HG03558 (cell line): Measurements from ENCODE around the gene ANTKMT.

Experiments
- ATAC-seq: cut with Tn5 transposase; IDR thresholded peaks from one replicate; pipeline ENCODE4 v1.9.1; 2021; ENCODE audit warnings: moderate number of reproducible peaks; ENCODE audit not compliant: unreplicated experiment; ENCODE audit errors: extremely low read depth

ANTKMT gene

GRCh38 chr16:760545-761343 lies 39.8 kb downstream of the ANTKMT start, which contains the start of gene MSLN:
TSS of gene MSLN (plus strand) at chr16:760734. CDS start at chr16:762681, 1,947 bp downstream.
- no peak for ATAC-seq

- ATAC-seq, result no peak
Measured at GRCh38 chr16:761625-762513, 40.9 kb downstream of the ANTKMT start.

DNA sequence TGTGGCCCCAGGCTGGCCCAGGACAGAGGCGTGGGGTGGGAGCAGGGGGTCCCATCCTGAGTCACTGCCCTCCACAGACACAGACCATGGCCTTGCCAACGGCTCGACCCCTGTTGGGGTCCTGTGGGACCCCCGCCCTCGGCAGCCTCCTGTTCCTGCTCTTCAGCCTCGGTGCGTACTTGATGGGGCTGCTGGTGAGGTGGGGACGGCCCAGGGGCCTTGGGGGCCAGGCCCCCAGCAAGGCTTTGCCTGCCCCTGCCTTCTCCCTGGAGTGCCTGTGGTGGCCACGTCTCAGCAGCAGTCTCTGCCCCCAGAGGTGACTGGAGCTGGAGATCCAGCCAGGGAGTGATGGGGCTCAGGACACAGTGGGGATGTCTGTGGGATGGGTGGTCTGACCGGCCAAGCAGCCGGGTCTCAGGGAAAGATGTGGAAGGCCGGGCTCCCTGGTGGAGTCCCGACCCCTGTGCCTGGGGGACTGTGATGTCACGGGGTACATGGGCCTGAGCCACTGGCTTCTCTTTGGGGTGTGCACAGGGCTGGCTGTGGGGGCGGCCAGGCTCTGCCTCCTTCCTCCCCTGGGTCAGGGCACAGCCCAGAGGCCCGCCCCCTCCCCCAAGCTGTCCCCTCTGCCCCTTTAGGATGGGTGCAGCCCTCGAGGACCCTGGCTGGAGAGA lies 41.8 kb downstream of the ANTKMT start:
- ATAC-seq, result no peak

- no peak for ATAC-seq
Measured at GRCh38 chr16:763369-764183, 42.6 kb downstream of the ANTKMT start.

GRCh38 chr16:764184-764750 lies 43.3 kb downstream of the ANTKMT start:
- ATAC-seq, result no peak

DNA sequence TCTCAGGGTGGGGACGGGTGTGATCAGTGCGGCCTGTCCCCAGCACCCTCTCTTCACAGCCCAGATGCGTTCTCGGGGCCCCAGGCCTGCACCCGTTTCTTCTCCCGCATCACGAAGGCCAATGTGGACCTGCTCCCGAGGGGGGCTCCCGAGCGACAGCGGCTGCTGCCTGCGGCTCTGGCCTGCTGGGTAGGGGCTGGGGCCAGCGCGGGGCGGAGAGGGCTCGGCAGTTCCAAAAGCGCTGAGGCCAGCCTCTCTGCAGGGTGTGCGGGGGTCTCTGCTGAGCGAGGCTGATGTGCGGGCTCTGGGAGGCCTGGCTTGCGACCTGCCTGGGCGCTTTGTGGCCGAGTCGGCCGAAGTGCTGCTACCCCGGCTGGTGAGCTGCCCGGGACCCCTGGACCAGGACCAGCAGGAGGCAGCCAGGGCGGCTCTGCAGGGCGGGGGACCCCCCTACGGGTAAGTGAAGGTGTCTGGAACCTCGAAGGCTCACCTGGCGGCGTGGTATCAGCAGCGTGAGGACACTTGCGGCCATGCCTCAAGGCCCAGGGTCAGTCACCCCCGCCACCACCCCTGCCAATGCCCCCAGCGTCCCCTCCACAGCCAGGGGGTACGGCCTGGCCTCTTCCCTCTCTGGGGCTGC lies 44.0 kb downstream of the ANTKMT start:
- ATAC-seq, result no peak

DNA sequence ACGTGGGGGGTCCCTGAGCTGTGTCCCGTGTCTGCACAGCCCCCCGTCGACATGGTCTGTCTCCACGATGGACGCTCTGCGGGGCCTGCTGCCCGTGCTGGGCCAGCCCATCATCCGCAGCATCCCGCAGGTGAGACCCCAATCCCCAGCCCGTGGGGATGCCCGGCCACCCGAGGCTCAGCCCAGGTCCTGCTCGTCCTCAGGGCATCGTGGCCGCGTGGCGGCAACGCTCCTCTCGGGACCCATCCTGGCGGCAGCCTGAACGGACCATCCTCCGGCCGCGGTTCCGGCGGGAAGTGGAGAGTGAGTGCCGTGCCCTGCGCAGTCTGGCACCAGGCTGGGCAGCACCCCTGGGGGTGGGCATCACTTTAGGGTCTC lies 44.5 kb downstream of the ANTKMT start:
- ATAC-seq, result no peak

DNA sequence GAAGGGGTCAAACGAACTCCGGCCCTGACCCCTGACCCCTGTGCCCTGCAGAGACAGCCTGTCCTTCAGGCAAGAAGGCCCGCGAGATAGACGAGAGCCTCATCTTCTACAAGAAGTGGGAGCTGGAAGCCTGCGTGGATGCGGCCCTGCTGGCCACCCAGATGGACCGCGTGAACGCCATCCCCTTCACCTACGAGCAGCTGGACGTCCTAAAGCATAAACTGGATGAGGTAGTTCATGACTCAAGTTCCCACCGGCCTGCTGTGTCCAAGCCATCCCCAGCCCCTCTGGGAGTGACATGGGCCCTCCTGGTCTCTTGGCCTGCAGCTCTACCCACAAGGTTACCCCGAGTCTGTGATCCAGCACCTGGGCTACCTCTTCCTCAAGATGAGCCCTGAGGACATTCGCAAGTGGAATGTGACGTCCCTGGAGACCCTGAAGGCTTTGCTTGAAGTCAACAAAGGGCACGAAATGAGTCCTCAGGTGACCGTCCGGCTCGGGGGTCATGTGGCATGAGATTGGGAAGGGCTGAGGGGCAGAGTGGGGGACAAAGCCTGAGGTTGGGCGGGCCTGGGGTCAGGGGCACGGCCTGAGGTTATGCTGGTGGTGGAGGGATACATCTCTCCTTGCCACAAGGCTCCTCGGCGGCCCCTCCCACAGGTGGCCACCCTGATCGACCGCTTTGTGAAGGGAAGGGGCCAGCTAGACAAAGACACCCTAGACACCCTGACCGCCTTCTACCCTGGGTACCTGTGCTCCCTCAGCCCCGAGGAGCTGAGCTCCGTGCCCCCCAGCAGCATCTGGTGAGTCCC lies 45.3 kb downstream of the ANTKMT start:
- no peak for ATAC-seq

GRCh38 chr16:766820-767640 lies 46.1 kb downstream of the ANTKMT start:
- ATAC-seq, result no peak

DNA sequence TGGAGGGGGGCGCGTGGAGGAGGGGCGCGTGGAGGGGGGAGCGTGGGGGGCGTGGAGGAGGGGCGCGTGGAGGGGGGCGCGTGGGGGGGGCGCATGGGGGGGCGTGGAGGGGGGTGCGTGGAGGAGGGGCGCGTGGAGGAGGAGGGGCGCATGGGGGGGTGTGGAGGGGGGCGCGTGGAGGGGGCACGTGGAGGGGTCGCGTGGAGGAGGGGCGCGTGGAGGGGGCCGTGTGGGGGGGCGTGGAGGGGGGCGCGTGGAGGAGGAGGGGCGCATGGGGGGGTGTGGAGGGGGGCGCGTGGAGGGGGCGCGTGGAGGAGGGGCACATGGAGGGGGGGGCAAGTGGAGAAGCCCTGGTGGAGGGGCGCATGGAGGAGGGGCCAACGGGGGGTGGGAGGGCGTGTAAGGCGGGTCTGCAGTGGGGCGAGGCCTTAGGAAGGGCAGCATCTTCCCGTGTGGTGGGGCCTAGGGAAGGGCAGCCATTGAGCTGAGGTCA lies 46.8 kb downstream of the ANTKMT start:
- no peak for ATAC-seq

DNA sequence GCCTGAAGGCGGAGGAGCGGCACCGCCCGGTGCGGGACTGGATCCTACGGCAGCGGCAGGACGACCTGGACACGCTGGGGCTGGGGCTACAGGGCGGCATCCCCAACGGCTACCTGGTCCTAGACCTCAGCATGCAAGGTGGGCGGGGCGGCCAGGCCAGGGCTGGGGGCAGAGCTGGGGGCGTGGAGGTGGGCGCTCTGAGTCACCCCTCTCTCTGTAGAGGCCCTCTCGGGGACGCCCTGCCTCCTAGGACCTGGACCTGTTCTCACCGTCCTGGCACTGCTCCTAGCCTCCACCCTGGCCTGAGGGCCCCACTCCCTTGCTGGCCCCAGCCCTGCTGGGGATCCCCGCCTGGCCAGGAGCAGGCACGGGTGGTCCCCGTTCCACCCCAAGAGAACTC lies 47.5 kb downstream of the ANTKMT start:
- ATAC-seq, result no peak

DNA sequence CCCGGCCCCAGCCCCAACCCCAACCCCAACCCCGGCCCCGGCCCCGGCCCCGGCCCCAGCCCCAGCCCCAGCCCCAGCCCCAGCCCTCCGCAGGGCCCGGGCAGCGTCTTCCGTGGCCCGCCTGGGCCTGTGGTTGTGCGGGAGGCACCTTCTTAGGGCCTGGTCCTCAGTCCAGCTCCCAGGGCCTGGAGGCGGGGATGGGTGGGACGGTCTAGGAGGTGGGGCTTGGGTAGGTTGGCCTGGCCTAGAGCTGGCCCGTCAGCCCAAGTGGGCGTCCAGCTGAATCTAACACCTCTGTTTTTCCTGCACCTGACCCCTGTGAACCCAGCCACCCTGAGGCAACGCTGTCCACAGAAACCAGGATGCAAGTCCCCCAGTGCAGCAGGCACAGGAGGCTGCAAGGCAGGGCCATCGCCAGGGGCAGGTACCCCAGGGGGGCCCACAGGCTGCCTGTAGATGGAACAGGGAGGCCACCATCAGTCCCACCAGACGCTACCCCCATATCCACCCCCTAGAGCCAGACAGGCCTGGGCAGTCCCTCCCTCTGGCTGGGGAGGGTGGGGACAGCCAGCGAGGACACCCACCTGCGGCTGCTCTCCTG lies 48.3 kb downstream of the ANTKMT start:
- no peak for ATAC-seq

DNA sequence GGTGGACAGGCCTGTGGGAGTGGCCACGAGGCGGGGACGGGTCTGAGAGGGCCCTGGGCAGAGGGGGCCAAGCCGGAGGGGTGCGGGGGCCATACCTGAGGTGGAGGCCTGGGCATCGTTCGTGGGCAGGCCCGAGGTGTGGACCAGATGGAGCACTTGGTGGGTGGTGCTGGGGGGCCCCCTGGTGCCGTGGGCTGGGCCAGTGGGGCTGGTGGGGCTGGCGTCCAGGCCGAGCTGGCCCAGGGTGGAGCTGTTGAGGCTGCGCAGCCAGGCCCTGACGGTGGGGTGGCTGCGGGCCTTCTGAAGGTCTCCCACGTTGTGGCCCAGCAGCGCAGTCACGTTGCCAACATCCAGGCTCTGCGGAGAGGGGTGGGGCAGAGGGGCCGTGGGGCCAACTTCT lies 49.0 kb downstream of the ANTKMT start:
- ATAC-seq, result no peak

GRCh38 chr16:770411-770810 lies 49.5 kb downstream of the ANTKMT start:
- no peak for ATAC-seq
